DMS53 (cell line): ENCODE results near the gene OR10T2.
"Not testable (repeated sequence)": the region's sequence is repeated elsewhere in the genome, so short reads cannot be mapped to it uniquely, and the experiment has no call there.

ENCODE experiments used
- DNase-seq: peaks from one replicate; lab custom pipeline; 2025; lab: John Stamatoyannopoulos, UW

The OR10T2 gene

GRCh38 chr1:158355773-158356285 lies 43.4 kb downstream of the OR10T2 start:
- no peak for DNase-seq

- DNase-seq: no peak
These were observed 45.0 kb downstream of the OR10T2 start for GRCh38 chr1:158354255-158354654.

GRCh38 chr1:158353303-158354075 lies 45.8 kb downstream of the OR10T2 start, which contains the start of gene CD1E:
Gene CD1E (plus strand): TSS chr1:158353894. CDS start chr1:158353989, 95 bp downstream.
- DNase-seq: no peak

- not testable (repeated sequence) for DNase-seq
These were observed 50.3 kb downstream of the OR10T2 start for GRCh38 chr1:158348946-158349345.
